ENCODE measurements around the gene USP48. TPM values are rescaled to one million over a fixed set of nuclear protein-coding genes. Genes with fewer than 3 reads are reported as not detected.

Gene USP48
- total RNA-seq, 1 experiment from 2014 or later: 84.8 TPM

- no peak overlapping the region for H4K91ac ChIP-seq (ENCODE audit: insufficient read length, low read depth, low read length)
- peaks cover 11% of the 10 kb centered on the region for H3K23me2 ChIP-seq (ENCODE audit: insufficient read length, low read depth, low read length, poor library complexity, severe bottlenecking)
- H3K4ac ChIP-seq (ENCODE audit: low read depth, low read length): no peak overlapping the region
- H3K9ac ChIP-seq (ENCODE audit: extremely low read depth, insufficient read length, low read length): no peak overlapping the region
- no peak overlapping the region for H3K18ac ChIP-seq (ENCODE audit: insufficient read length, low read depth, low read length)
- peaks cover 3% of the 10 kb centered on the region for H4K20me1 ChIP-seq (ENCODE audit: control insufficient read depth, insufficient read depth, insufficient read length)
- TF ChIP-seq CTCF (conservative IDR thresholded peaks at IDR 0.05): no peak
- H3K27me3 Mint-ChIP-seq (ENCODE audit: low read depth): peaks cover 24% of the 10 kb centered on the region
- no peaks in the 10 kb centered on the region for H3K27me3 ChIP-seq (ENCODE audit: insufficient read depth, low read length)
- no peak overlapping the region for H2BK20ac ChIP-seq (ENCODE audit: low read depth, low read length, poor library complexity, severe bottlenecking)
- H3K4me2 ChIP-seq (ENCODE audit: insufficient read depth, insufficient read length, low read length): no peak overlapping the region
- H3K9me3 ChIP-seq (ENCODE audit: control insufficient read depth, low read depth, low read length): no peaks in the 10 kb centered on the region
- no peaks in the 10 kb centered on the region; a peak in 2 of 5 replicates for H3K9me3 Mint-ChIP-seq
- no peak overlapping the region for H3K27ac ChIP-seq (ENCODE audit: insufficient read length, low read depth, low read length)
- H2BK5ac ChIP-seq (ENCODE audit: insufficient read length, low read length): no peak overlapping the region
- H3K79me2 ChIP-seq (ENCODE audit: insufficient read depth, low read length): no peaks in the 10 kb centered on the region
- H3K23ac ChIP-seq (ENCODE audit: insufficient read length, low read depth, low read length): no peak overlapping the region
- H2AK5ac ChIP-seq (ENCODE audit: insufficient read length, low read length): no peak overlapping the region
- peaks cover 14 to 40% of the 10 kb centered on the region in 2 experiments for H3K4me1 Mint-ChIP-seq
- no peak overlapping the region for H3K56ac ChIP-seq (ENCODE audit: insufficient read length, low read depth, low read length)
- no peaks in the 10 kb centered on the region for H3K79me1 ChIP-seq (ENCODE audit: insufficient read depth, low read depth, low read length, poor library complexity, severe bottlenecking)
- H3T11ph ChIP-seq (ENCODE audit: low read length): no peak overlapping the region
- no peaks in the 10 kb centered on the region; the same call in 1 of the 2 replicates for H3K4me1 ChIP-seq (ENCODE audit: insufficient read depth, low read length)
- no peak overlapping the region for H4K5ac ChIP-seq (ENCODE audit: insufficient read length, low read depth, low read length)
- DNase-seq: no peak
- H2BK120ac ChIP-seq (ENCODE audit: low read depth, low read length, poor library complexity, severe bottlenecking): no peak overlapping the region
- no peak overlapping the region for H2BK15ac ChIP-seq (ENCODE audit: low read depth, low read length)
- no peak overlapping the region for H2BK12ac ChIP-seq (ENCODE audit: insufficient read length, low read depth, low read length)
- H4K8ac ChIP-seq (replicated peaks; ENCODE audit: insufficient read length, low read depth, low read length): no peak overlapping the region
- no peak overlapping the region for H3K27ac Mint-ChIP-seq
- H2AFZ ChIP-seq (ENCODE audit: low read length): no peak overlapping the region
- WGBS (ENCODE audit: extremely low coverage, insufficient read length, low lambda C conversion rate): no CpG with 5 or more reads among the region's 9 CpGs
- no peaks in the 10 kb centered on the region for H3K36me3 Mint-ChIP-seq (ENCODE audit: insufficient read depth in 1 of 3, low read depth in 3 of 3)
- H3K14ac ChIP-seq (ENCODE audit: insufficient read depth, low read length): no peak overlapping the region; the same call in 1 of the 2 replicates
- H3K4me3 Mint-ChIP-seq: peak overlapping the region in 1 of 2 experiments; percentile 92; a peak in 2 of 5 replicates
These were observed 132.5 kb downstream of the USP48 start for GRCh38 chr1:21650400-21650799.
